GF-D8 (cell line): ENCODE data around the gene VAV1.
"Not testable (repeated sequence)": the region's sequence is repeated elsewhere in the genome, so short reads cannot be mapped to it uniquely, and the experiment has no call there.

ENCODE experiments used
- DNase-seq: peaks from one replicate; lab custom pipeline; 2025; lab: John Stamatoyannopoulos, UW

VAV1 gene

DNA sequence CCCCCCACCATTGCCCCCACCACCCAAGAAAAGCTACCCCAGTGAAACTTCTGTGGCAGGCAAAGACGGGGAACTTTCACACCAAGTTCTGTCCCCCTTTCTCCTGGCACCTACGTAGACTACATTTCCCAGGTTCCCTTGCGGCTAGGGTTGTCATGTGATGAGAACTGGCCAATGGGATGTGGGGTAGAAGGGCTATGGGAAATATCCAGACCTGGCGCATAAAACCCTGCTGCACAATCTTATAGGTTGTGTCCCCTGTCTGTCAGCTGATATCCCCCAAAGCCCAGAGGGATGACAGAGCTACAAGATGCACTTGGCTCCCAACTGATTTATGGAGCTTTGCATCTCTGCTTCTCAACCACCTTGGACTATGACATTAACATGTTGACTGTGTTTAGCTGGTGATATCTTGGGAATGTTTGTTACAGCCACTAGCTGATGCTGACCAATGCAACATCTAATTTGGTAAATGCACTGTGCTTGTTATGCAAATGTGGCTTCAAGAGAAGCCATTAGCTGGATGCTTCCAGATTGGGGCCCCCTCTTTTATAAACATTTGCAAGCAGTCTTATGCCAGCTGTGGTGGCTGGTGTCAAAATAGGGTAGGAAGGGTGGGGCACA, 11.3 kb upstream of the VAV1 start:
- DNase-seq, result no peak

DNA sequence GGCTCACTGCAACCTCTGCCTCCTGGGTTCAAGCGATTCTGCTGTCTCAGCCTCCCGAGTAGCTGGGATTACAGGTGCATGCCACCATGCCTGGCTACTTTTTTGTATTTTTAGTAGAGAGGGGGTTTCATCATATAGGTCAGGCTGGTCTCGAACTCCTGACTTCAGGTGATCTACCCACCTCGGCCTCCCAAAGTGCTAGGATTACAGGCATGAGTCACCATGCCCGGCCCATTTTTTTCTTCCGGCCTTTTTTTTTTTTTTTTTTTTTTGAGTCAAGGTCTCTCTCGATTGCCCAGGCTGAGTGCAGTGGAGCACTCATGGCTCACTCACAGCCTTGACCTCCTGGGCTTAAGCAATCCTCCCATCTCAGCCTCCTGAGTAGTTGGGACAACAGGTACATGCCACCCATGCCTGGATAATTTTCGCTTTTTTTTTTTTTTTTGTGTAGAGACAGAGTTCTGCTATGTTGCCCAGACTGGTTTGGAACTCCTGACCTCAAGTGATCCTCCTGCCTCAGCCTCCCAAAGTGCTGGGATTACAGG, 10.2 kb upstream of the VAV1 start:
- DNase-seq, result not testable (repeated sequence)

DNA sequence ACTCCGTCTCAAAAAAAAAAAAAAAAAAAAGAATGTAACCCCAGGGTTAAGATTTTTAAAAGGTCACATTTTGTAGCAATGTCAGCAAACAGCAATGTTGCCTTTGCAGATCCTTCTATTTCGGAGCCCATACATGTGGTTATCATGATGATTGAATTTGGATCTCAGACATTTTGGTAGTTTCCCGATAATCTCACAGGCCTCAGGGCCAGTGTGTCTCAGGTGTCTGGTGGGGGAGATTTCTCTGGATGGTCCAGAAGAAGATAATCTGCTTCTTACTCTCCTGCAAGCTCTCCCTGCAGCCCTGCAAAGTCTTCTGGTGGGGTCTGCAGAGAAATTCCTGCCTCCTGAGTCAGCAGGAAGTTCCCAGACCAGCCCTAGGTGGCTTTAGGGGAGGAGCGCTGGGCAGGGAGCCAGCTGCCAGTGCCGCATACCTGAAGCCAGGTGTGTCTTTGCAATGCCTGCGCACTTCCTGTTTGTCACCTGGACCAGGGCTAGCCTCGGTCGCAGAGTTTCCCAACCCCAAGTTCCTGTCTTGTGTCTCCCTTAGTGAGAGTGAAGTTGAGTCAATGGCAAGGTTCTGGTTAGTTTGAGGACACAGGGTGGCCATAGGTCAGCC, 6.7 kb upstream of the VAV1 start:
- no peak for DNase-seq

DNA sequence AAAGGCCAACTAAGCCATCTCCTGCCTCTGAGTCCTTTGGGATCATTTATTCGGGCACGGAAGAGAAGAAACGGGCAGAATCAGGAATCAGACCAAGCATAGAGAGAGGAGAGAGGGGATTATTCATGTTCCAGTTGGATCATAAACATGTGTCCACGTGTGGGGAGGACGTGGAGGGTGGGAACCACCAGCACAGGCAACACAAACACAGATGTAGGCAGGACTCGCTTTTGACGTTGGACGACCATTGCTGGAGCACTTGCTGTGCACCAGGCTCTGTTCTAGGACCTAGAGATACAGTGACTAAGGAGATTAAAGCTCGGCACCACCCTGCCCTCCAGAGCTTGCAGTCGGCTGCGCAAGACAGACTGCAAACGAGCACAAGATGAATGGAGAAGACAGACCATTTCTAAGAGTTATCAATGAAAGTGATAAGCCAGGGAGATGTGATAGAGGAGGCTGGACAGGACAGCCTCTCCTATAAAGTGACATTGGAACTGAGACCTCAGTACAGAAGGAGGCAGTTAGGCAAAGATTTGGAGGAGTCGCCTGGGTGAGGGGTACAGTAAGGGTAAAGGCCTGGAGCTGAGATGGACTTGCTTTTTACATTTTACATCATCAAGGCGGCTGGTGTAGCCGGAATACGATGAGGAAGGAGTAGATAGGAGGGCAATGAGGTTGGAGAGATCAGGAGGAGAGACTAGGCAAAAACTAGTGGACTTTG, 6.0 kb upstream of the VAV1 start:
- DNase-seq, result no peak

DNA sequence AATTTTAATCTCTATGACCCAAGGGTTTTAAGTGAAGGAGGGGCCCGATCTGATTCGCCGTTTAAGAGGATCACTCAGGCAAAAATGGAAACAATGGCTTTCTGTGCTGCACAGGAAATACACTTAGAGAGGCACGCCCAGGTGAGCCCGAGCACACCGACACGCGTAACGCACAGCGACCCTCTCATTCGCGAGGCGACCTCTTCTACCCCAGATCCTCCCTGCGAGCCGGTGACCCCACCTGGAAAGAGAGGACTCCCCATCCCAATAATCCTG, 5.5 kb upstream of the VAV1 start:
- DNase-seq, result no peak

DNA sequence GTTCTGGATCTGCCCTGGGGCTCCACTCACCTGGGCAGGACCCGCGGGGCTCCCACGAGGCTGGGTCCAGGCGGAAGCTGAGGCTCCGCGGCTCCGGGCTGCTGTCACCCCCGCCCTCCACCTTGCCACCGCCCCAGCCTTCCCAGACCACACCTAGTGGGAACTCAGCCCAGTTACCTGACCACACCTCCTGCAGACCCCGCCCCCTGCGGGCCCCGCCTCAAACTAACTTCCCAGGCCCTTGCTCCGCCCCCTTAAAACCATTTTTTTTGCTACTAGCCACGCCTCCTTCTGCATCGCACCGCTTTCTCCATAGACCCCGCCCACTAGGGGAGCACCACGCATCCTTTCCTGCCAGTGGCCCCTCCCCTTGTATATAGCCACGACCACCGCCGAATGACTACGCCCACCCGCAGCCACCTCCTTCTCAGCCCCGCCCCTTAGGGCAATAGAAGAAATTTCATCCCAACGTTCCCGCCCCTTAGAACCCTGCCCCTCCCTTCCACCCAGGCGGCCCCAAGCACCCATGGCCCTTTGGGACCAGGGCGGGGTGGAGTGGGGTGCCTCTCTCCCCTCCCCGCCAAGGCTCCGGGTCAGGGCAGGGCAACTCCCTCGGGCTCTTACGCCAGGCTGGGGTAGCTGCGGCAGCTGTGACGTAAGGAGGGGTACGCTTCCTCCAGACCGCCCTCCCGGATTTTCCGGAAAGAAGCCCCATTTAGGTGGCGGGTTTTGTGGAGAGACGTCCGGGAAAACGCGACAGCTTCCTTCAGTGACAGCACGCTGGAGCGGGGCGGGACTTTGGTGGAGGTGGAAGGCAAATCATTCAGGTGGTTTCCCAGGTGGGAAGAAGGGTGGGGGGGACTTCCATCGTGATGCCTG, 4.9 kb upstream of the VAV1 start, which contains the start of gene SH2D3A:
SH2D3A (minus strand) TSS at position 79 of the 879 bp plus-strand sequence. CDS start 3,687 bp downstream, outside the sequence.
- DNase-seq, result peak; percentile 30

DNA sequence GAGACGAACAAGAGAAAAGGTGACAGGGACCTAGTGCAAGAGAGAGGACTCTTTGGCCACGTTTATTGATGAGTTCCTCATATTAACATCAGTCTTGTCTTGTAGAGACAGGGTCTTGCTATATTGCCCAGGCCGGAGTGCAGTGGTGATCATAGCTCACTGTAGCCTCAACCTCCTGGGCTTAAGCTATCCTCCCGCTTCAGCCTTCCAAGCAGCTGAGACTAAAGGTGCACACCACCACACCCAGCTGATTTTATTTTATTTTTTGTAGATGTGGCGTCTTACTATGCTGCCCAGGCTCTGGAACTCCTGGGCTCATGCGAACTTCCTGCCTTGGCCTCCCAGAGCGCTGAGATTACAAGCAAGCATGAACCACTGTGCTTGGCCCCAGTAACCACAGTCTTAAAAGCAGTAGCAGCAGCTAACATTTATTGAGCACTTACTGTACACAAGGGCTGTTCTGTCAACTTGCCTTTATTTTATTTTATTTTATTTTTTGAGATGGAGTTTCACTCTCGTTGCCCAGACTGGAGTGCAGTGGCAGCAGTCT, 4.2 kb upstream of the VAV1 start:
- no peak for DNase-seq

DNA sequence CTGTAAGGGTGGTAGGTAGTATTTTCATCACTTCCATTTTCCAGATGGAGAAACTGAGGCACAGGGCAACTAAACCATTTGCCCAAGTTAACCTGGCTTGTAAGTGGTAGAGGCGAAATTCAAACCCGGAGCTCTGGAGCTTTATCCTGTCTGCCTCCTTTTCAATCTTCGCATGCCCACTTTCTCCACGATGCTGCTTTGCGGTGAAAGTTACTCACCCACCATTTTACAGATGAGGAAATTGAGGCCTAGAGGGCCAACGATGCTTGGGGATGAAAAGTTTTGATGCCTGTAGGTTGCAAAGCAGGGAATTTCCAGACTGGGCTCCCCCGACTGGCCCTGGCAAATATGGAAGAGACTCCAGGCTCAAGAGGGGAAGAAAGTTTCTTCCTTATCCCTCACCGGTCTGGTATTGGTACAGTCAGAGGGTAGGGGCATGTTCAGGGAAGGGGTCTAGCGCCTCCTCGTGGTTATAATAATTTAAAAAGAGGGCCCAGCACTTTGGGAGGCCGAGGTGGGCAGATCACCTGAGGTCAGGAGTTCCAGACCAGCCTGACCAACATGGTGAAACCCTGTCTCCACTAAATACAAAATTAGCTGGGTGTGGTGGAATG, 3.4 kb upstream of the VAV1 start:
- DNase-seq, result no peak

DNA sequence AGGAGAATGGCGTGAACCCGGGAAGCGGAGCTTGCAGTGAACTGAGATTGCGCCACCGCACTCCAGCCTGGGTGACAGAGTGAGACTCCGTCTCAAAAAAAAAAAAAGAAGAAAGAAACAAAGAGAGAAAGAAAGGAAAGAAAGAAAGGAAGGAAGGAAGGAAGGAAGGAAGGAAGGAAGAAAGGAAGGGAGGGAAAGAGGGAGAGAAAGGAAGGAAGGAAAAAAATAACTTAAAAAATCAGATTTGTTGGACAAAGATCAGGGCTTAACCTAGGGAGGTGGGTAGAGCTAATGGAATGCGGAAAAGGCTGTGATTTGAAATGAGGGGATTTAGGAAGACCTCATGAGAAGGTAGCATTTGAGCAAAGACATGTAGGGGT, 870 bp upstream of the VAV1 start:
- not testable (repeated sequence) for DNase-seq

DNA sequence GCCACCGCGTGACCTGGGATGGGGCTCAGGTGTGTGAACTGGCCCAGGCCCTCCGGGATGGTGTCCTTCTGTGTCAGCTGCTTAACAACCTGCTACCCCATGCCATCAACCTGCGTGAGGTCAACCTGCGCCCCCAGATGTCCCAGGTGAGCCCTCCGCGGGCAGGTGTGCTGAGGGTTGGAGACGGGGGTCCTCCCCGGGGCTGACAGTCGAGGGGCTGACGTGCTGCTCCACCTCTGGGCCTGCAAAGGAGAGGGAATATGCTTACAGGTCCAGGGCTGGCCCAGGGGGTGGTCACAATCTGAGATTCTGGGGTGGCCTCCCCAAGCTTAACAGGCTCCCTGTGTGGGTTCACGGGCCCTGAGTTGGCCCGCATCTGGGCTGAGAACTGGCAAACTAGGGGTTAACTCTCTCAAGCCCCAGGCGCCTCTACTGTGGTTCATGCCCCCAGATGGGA, 386 bp downstream of the VAV1 start:
- no peak for DNase-seq

DNA sequence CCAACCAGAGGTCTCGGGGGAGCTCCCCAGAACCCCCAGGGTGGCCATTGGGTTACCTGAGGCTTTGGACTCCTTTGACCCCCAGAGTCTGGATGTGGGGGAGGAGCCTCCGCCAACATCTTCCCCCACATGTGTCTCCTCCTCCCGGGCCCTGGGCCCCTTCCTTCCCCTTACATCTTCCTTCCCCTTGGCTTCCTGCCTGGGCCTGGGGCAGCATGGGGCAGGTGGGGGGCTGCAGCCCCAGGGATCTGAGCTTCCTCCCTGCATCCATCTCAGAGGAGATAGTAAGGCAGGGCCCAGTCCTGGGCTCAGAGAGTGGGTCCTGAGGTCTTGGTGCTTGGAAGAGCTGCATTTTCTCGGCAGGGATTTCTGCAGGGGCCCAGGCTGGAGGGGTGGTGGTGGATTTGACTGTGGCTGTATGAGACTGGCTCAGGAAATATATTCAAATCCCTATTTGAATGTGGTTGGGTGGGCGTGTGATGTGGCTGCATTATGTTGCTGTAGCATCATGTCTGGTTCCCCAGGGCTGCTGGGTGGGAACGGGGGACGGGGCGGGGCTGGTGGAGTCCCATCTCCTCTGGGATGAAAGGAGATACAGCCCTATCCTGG, 919 bp downstream of the VAV1 start:
- peak; percentile 76 for DNase-seq

DNA sequence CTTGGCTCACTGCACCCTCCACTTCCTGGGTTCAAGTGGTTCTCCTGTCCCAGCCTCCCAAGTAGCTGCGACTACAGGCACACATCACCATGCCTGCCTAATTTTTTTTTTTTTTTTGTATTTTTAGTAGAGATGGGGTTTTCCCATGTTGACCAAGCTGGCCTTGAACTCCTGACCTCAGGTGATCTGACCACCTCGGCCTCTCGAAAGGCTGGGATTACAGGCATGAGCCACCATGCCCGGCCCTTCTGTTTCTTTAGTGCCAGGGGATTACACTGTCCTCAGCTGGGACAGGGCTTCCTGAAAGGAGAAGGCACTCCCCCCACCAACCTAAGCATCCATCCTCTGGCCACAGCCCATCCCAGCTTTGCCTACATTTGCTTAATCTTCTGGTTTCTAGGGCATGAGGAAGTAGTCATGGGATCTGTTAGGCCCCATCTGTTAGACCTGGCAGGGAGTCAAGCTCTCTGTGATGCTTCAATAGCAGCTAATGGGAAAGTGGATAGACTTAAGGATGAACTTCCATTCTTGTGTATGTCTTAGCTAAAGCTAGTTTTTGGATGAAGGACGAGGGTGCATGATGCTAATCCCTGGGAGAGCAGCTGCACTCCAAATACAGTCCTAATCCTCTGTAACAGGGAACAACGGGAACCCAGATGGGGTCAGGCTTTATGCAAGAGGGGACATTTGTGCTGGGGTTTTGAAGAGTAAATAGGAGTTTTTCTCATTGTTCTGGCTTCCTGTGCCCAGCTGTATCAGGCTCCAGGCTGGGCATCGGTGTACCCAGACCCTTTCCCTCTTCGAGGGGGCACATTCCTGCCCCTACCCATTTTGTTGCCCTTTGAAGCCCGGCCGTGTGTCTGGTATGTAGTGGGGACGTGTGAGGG, 2.6 kb downstream of the VAV1 start:
- peak; percentile 76 for DNase-seq

DNA sequence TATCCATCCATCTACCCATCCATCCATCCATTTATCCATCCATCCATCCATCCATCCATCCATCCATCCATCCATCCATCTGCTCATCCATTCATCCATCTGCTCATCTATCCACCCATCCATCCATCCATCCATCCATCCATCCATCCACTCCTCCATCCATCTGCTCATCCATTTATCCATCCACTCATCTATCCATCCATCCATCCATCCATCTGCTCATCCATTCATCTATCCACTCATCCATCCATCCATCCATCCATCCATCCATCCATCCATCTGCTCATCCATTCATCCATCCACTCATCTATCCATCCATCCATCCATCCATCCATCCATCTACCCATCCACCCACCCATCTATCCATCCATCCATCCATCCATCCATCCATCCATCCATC, 3.5 kb downstream of the VAV1 start:
- not testable (repeated sequence) for DNase-seq

DNA sequence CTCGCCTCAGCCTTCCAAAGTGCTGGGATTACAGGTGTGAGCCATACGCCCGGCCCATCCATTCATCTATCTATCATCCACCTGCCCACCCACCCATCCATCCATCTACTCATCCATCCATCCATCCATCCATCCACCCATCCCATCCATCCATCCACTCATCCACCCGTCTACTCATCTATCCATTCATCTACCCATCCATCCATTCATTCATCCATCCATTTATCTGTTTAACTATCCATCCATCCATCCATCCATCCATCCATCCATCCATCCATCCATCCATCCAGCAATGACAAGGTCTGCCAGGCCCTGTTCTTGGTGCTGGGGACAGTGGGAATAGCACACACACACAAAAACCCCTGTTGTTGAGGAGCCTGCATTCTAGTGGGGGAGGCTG, 4.5 kb downstream of the VAV1 start:
- no peak for DNase-seq

DNA sequence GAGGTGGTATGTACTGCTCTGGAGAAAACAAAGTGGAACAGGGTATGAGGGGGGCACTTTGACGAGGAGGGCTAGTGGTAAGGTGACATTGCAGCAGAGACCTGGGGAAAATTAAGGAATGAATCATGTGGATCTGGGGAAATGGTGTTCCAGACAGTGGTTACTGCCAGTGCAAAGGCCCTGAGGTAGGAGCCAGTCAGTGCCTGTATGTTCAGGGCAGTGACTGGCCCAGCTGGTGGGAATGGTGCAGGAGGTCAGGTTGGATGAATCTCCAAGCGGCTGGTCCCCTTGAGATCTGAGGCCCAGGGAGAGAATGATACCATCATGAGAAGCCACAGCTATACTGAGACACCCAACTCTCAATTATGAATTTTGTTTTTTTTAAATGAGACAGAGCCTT, 4.9 kb downstream of the VAV1 start:
- no peak for DNase-seq

DNA sequence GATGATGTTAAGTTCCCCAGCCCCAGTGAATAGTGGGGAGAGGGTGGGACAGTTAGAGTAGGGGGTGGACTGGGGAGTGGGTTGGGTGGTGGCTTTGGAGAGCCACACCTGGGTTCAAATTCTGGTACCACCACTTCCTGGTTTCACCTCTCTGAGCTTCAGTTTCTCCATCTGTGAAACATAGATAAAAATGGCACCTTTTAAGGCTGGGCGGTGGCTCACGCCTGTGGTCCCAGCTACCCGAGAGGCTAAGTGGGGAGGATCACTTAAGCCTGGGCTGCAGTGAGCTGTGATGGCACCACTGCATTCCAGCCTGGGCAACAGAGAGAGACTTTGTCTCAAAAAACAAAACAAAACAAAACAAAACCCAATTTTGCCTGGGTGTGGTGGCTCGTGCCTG, 5.9 kb downstream of the VAV1 start:
- DNase-seq, result no peak

DNA sequence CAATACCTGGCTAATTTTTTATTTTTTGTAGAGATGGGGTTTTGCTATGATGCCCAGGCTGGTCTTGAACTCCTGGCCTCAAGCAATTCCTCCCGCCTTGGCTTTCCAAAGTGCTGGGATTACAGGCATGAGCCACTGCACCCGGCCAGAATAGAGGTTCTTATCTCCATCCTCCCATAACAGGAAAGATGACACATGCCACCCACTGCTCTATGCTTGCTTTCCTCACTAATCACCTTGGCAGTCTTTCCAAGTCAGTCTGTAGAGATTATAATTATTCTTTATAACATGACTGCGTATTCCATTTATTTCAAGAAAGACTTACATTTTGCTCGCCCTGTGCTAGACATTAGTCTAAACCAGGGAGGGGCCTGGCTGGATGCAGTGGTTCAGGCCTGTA, 6.7 kb downstream of the VAV1 start:
- no peak for DNase-seq

DNA sequence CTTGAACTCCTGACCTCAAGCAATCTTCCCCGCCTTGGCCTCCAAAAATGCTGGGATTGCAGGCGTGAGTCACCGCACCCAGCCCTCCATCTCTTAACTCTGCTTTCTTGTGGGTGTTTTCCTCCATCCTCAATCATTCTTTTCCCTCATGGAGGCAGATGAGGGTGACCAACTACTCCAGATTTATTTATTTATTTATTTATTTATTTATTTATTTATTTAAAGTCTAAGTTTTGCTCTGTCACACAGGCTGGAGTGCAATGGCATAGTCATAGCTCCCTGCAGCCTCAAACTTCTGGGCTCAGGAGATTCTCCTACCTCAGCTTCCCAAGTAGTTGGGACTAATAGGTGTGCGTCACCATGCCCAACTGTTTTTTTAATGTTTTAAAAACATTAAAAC, 14.9 kb downstream of the VAV1 start:
- no peak for DNase-seq

DNA sequence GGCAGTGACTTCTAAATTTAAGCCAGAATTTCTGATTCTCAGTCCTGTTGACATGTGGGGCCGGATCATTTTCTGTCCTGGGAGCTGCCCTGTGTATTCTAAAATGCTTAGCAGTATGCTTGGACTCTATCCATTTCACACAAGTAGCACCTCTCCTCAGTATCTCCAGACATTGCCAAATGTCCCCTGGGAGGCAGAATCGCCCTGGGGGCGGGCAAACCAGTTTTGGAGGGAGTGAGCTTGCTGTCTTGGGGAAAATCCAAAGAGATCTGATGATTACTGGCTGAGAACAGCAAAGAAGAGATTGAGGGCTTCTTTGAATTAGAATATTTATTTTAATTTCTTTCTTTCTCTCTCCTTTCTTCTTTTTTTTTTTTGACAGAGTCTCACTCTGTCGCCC, 16.4 kb downstream of the VAV1 start:
- DNase-seq, result no peak
